NOMO-1 (cell line): Measurements from ENCODE around the gene ARHGDIA.
"Not testable (repeated sequence)": the region's sequence is repeated elsewhere in the genome, so short reads cannot be mapped to it uniquely, and the experiment has no call there.

Source experiments
- DNase-seq, 2 experiments: peaks; one replicate each; lab custom pipeline; 2025; ENCODE audit not compliant: unreplicated experiment in 2 of 2; lab: John Stamatoyannopoulos, UW

Gene ARHGDIA

GRCh38 chr17:81870981-81871386 is at the start of gene ARHGDIA:
ARHGDIA (minus strand) TSS chr17:81871337; CDS start chr17:81869930, 1,407 bp downstream.
- no peak for DNase-seq

DNA sequence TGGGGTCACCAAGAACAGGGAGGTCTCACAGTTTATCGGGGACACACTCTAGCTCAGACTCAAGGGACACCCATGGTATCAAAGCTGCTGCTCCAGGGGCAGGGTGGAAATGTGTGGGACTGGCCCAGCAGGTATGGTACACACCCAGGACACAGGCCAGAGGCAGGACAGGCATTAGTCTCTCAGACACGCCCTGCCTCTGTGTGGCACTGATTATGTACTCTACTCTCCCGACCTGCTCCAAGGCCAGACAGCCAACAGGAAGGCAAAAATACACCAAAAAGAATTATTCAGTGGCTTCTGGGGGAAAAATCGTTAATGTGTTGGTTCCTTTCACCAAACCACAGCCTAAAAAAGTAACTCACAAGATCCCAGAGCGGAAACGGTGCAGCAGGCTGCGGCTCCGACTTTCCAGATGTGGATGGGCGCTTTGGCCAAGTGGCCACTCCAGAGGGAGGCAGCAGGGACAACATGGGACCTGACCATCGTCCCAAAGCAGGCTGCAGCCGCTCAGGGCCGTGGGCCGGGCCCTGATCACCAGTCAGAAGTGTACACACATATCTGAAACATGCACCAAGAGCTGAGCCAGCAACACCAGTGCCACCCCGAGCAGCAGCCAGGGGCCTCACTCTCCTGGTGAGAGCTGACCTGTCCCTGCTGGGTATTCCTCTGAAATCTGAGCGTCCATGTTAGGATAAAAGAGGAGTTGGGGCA is 47.9 kb upstream of the ARHGDIA start:
- peak; percentile 31 to 52 for DNase-seq

DNA sequence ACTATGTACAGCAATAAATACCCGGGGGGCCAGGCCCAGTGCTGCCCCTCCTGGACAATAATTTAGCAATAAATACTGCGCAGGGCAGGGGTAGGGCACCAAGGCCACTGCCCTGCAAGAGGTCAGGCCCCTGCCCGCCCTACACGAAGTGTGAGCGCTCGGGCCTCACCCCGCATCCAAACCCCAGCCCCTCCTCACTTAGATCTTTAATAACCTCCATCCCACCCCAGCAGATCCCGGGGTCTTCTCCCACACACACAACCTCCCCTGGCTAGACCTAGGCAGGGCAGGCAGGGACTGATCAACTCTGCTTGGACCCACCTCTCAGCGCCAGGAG is 47.2 kb upstream of the ARHGDIA start:
- DNase-seq = not testable (repeated sequence)

DNA sequence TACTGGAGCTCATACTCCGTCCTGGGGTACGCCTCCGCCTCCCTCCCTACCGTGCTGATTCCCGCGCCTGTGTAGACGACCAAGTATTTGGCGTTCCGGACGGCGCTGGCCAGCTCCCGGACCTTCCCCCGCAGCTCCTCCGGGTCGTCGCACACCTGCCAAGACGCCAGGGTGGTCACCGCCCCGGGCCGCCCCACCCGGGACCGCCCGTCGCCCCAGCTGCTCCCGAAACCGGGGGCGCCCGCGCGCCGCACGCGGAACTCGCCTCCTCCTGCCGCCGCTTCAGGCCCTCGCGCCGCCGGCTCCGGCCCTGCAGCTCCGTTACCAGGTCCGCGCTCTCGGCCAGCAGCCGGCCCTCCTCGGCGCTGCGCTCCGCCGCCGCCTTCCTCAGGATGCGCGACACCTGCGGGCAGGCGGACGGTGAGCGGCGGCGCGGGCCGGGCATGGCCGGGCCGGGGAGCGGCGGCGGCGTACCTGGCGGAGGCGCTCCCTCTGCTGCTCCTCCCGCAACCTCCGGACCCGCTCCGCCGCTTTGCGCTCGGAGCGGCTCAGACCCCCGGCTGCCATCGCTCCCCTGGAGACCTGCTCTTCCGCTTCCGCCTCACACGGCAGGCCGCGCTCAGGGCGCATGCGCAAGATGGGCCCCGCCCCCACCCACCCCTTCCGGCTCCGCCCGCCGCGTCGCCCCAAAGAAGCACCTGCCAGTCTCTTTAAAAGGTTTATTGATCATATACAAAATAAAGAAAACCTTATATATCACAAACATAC is 46.6 kb upstream of the ARHGDIA start, which contains the start of gene SIRT7:
SIRT7 (minus strand) TSS at position 612 of the 768 bp plus-strand sequence; CDS start at position 567, 45 bp downstream.
- DNase-seq = peak; percentile 74 to 80

GRCh38 chr17:81916234-81917001 is 45.3 kb upstream of the ARHGDIA start:
- DNase-seq = no peak

GRCh38 chr17:81915331-81915730 is 44.2 kb upstream of the ARHGDIA start:
- no peak for DNase-seq

GRCh38 chr17:81914103-81914850 is 43.1 kb upstream of the ARHGDIA start:
- no peak for DNase-seq

GRCh38 chr17:81913394-81914102 is 42.4 kb upstream of the ARHGDIA start:
- no peak for DNase-seq

GRCh38 chr17:81912441-81913309 is 41.5 kb upstream of the ARHGDIA start:
- DNase-seq = no peak

- no peak for DNase-seq
These were observed 40.8 kb upstream of the ARHGDIA start for GRCh38 chr17:81911969-81912368.

DNA sequence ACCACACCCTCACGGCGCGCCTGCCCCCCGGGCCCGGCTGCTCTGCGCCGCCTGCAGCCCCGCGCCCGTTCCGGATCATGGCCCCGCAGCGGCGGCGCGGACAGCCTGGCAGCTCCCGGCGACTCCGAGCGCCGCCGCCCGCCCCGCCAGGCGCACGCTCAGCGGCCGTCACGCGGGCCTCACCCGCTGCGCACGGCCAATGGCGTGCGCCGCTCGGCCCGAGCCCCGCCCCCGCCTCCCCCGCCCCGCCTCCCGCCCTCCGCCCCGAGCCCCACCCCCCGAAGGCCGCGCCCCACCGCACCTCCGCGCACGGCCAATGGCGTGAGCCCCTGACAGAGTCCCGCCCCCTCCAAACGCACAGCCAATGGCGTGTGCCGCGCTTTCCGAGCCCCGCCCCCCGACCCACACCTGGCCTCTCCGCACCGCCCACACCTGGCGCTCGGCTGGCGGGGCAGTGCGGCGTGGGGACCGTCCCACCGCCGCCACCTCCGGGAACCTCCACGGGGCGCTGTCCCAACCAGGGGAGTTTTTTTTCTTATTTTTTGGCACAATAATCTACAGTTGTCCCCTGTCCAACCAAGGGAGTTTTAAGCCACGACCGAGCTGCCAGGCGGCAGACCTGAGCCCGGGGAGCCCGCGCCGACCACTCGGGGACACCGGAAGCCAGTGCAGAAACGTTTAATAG is 40.3 kb upstream of the ARHGDIA start, which contains the start of gene PCYT2:
PCYT2 (minus strand) TSS at position 123 of the 685 bp plus-strand sequence; CDS start at position 79, 44 bp downstream.
- DNase-seq = peak; percentile 72 to 87

GRCh38 chr17:81910840-81911276 is 39.7 kb upstream of the ARHGDIA start:
- no peak for DNase-seq

- DNase-seq = no peak
These were observed 39.1 kb upstream of the ARHGDIA start for GRCh38 chr17:81909966-81910839.

- DNase-seq = no peak
These were observed 38.1 kb upstream of the ARHGDIA start for GRCh38 chr17:81909231-81909630.

GRCh38 chr17:81908793-81909192 is 37.7 kb upstream of the ARHGDIA start:
- no peak for DNase-seq

DNA sequence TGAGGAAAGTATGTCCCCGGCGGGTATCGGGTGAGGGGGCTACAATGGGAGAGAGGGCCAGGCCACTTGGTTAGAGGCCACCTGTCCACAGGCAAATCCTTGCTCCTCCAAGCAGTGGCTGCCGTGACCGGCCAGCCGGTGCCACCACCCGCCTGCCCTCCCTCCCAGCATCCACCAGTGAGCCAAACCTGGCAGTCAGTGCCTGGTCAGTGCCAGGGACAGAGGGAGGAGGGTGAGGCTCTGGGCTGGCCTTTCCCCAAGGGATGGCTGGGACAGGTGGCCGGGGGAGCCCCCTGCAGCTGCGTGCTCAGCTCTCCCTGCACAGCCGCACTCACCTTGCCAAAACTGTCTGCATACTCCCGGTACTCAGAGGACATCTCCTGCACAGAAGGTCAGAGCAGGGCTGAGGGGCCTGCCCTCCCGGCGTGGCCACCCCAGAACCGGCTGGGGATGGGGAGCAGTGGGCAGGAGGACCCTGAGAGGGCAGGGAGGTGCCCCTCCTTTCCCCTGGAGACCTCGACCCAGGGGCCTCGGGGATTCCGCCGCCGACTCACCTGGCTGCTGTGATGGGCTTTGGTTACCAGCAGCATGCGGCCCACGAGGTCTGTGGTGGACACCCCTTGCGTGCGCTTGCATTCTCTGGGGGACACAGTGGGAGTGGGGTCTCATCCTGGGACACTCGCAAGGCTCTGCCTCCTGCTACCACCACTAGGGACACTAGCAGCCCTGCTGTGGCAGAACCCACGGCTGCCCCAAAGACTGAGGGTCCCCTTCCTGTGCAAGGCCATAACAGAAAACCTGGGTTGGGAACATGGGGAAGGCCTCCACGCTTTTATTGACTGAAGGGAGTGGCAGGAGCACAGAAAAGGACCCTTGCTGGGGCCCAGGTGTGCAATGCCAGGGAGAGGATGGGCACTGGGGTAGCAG is 36.3 kb upstream of the ARHGDIA start:
- DNase-seq = no peak
